ENCODE results near the gene MALRD1.

MALRD1 gene

GRCh38 chr10:19783721-19784120, 735.1 kb downstream of the MALRD1 start:
- no peak for TF ChIP-seq POLR2AphosphoS5 (IDR thresholded peaks at IDR 0.05; ENCODE audit: low read depth, low read length)
- TF ChIP-seq REST (IDR thresholded peaks at IDR 0.05; ENCODE audit: insufficient read depth in 1 of 2, low read depth in 2 of 2, low read length in 2 of 2) = no peak

Measured in PFSK-1 (cell line).